HepG2 (cell line): Measurements from ENCODE around the gene ZNF653. TPM values are rescaled to one million over a fixed set of nuclear protein-coding genes. Genes with fewer than 3 reads are reported as not detected.
A peak's percentile ranks its signal among the peaks of the same experiment; 100 is the strongest.

Experiments
- E2F5 ChIP-seq: sonication (generic); formaldehyde crosslinking; conservative IDR thresholded peaks from 2 replicates; pipeline ENCODE4 v1.4.0; 2020; ENCODE audit warnings: missing genetic modification reagents
- FOXM1 ChIP-seq: sonication (generic); formaldehyde crosslinking; IDR thresholded peaks from 2 replicates; pipeline ENCODE4 v1.5.0; 2020; ENCODE audit warnings: missing genetic modification reagents
- FOXO4 ChIP-seq: sonication (generic); formaldehyde crosslinking; conservative IDR thresholded peaks from 2 replicates; pipeline ENCODE4 v1.8.1; 2023; ENCODE audit warnings: missing genetic modification reagents
- GATA4 ChIP-seq: sonication (generic); IDR thresholded peaks from 2 replicates; pipeline ENCODE4 v1.6.1; 2016; ENCODE audit warnings: antibody characterized with exemption, low read depth, borderline replicate concordance
- HOXD1 ChIP-seq: sonication (generic); formaldehyde crosslinking; IDR thresholded peaks from 2 replicates; pipeline ENCODE4 v1.5.0; 2020; ENCODE audit warnings: missing genetic modification reagents
- IKZF4 ChIP-seq: sonication (generic); formaldehyde crosslinking; IDR thresholded peaks from 2 replicates; pipeline ENCODE4 v1.5.1; 2020; ENCODE audit warnings: borderline replicate concordance, mild to moderate bottlenecking, low read depth, missing genetic modification reagents; ENCODE audit errors: not compliant biosample characterization
- LCORL ChIP-seq, 2 experiments: fragments of 450-650 bp in 1 of 2; sonication (generic) in 1 of 2; formaldehyde crosslinking in 1 of 2; IDR thresholded peaks; 2 replicates each; pipeline versions ENCODE4 v1.5.0 to v1.6.1; 2017 to 2020; ENCODE audit warnings: antibody characterized with exemption in 1 of 2, missing genetic modification reagents in 1 of 2
- NR0B2 ChIP-seq: sonication (generic); formaldehyde crosslinking; IDR thresholded peaks from 2 replicates; pipeline ENCODE4 v1.4.0; 2020; ENCODE audit warnings: mild to moderate bottlenecking, missing genetic modification reagents
- POLR2A ChIP-seq, 2 experiments: IDR thresholded peaks; 2 replicates each; pipeline ENCODE4 v1.6.1; 2011; ENCODE audit warnings: low read depth in 2 of 2, low read length in 2 of 2, mild to moderate bottlenecking in 1 of 2, moderate library complexity in 1 of 2; ENCODE audit not compliant: insufficient read depth in 1 of 2
- RFXANK ChIP-seq: IDR thresholded peaks from 2 replicates; pipeline ENCODE4 v1.6.1; 2016
- RXRA ChIP-seq: sonication (generic); formaldehyde crosslinking; IDR thresholded peaks from 2 replicates; pipeline ENCODE4 v1.5.1; 2020; ENCODE audit warnings: missing genetic modification reagents
- SOX13 ChIP-seq, 3 experiments: fragments of 450-650 bp in 1 of 3; sonication (generic) in 1 of 3; formaldehyde crosslinking in 1 of 3; IDR thresholded peaks in 2 of 3; conservative IDR thresholded peaks in 1 of 3; 2 replicates each; pipeline versions ENCODE4 v1.5.0 to v1.6.1; 2016 to 2020; ENCODE audit warnings: antibody characterized with exemption in 1 of 3, mild to moderate bottlenecking in 1 of 3, missing compliant biosample characterization in 1 of 3, missing genetic modification reagents in 1 of 3, moderate library complexity in 1 of 3
- THYN1 ChIP-seq: sonication (generic); formaldehyde crosslinking; IDR thresholded peaks from 2 replicates; pipeline ENCODE4 v1.8.1; 2023; ENCODE audit warnings: low read depth, mild to moderate bottlenecking, moderate library complexity, missing genetic modification reagents, borderline replicate concordance
- U2AF1 ChIP-seq: fragments of 200-400 bp; formaldehyde crosslinking; optimal IDR thresholded peaks from 2 replicates; pipeline ENCODE3; 2017; ENCODE audit warnings: mild to moderate bottlenecking, low read depth, low read length
- ZFP62 ChIP-seq: sonication (generic); formaldehyde crosslinking; IDR thresholded peaks from 2 replicates; pipeline ENCODE4 v1.4.0; 2020; ENCODE audit warnings: missing genetic modification reagents
- ZNF280B ChIP-seq: sonication (generic); formaldehyde crosslinking; IDR thresholded peaks from 2 replicates; pipeline ENCODE4 v1.5.0; 2020; ENCODE audit warnings: missing genetic modification reagents, mild to moderate bottlenecking, borderline replicate concordance
- ZNF30 ChIP-seq: sonication (generic); formaldehyde crosslinking; IDR thresholded peaks from 2 replicates; pipeline ENCODE4 v1.5.0; 2020; ENCODE audit warnings: mild to moderate bottlenecking, missing genetic modification reagents
- ZNF562 ChIP-seq: sonication (generic); formaldehyde crosslinking; IDR thresholded peaks from 2 replicates; pipeline ENCODE4 v1.8.0; 2022; ENCODE audit warnings: missing genetic modification reagents, borderline replicate concordance
- ZNF580 ChIP-seq: IDR thresholded peaks from 2 replicates; pipeline ENCODE4 v1.6.1; 2016; ENCODE audit warnings: low read depth, borderline replicate concordance
- ZNF800 ChIP-seq: sonication (generic); formaldehyde crosslinking; IDR thresholded peaks from 2 replicates; pipeline ENCODE4 v1.4.0; 2020; ENCODE audit warnings: missing genetic modification reagents
- ZNF879 ChIP-seq: sonication (generic); formaldehyde crosslinking; IDR thresholded peaks from 2 replicates; pipeline ENCODE4 v1.8.1; 2023; ENCODE audit warnings: missing genetic modification reagents
- polyA plus RNA-seq, 8 experiments: library from polyadenylated mRNA; depleted of rRNA in 3 of 8; stranded (reverse) in 7 of 8; unstranded in 1 of 8; fragments of >200 nt; fragmentation: Illumina TruSeq in 4 of 8; extraction: Trizol in 4 of 8; gene quantifications; 2 replicates each; pipeline versions ENCODE4 v1.2.1 to v1.2.3, GENCODE V29; 2011 to 2016; ENCODE audit warnings: low read depth in 4 of 8, missing spikeins in 1 of 8, mixed read lengths in 1 of 8; ENCODE audit not compliant: insufficient read depth in 1 of 8
- total RNA-seq, 5 experiments: library from RNA; depleted of rRNA; stranded (reverse); fragments of >200 nt; fragmentation: Illumina TruSeq; extraction: Trizol; gene quantifications; 2 replicates each; pipeline ENCODE4 v1.2.3, GENCODE V29; 2016; ENCODE audit warnings: low read depth in 1 of 5

Gene ZNF653
- total and polyA plus RNA-seq, 2 of the 13 experiments (the other 11 are each of a cell fraction or from before 2014, with no cell fraction given): 4.7 to 7.1 TPM

- no peak for TF ChIP-seq ZNF800 (CRISPR knock-in tag)
- TF ChIP-seq NR0B2 (CRISPR knock-in tag): no peak
- no peak for TF ChIP-seq ZNF280B (CRISPR knock-in tag)
- TF ChIP-seq POLR2A (IDR thresholded peaks at IDR 0.05; ENCODE audit: insufficient read depth in 1 of 2, low read depth in 2 of 2, low read length in 2 of 2): peak; percentile 9 to 55; a peak in 2 of 4 replicates
- no peak for TF ChIP-seq RXRA
- TF ChIP-seq U2AF1: no peak
- TF ChIP-seq FOXM1: no peak
- TF ChIP-seq HOXD1: 0 out of 2 replicates have a peak, but pooled peaks have one; percentile 7
- no peak for TF ChIP-seq LCORL (IDR thresholded peaks at IDR 0.05)
- no peak; the same call in 1 of the 2 replicates for TF ChIP-seq LCORL (CRISPR knock-in tag; IDR thresholded peaks at IDR 0.05)
- no peak for TF ChIP-seq ZNF879 (CRISPR knock-in tag)
- TF ChIP-seq ZFP62: no peak
- no peak for TF ChIP-seq FOXO4
- peak; percentile 16; the same call in 1 of the 2 replicates for TF ChIP-seq GATA4
- no peak for TF ChIP-seq SOX13 (IDR thresholded peaks at IDR 0.05)
- no peak for TF ChIP-seq SOX13 (CRISPR knock-in tag; conservative IDR thresholded peaks at IDR 0.05 in 1 of 2, IDR thresholded peaks at IDR 0.05 in 1 of 2)
- no peak for TF ChIP-seq RFXANK
- TF ChIP-seq THYN1 (CRISPR knock-in tag): no peak
- TF ChIP-seq E2F5 (CRISPR knock-in tag): no peak
- no peak for TF ChIP-seq ZNF580 (CRISPR knock-in tag)
- no peak for TF ChIP-seq ZNF30 (CRISPR knock-in tag)
- TF ChIP-seq IKZF4 (CRISPR knock-in tag): no peak
- TF ChIP-seq ZNF562: no peak
These were observed at the start of gene ZNF653 (continued) for GRCh38 chr19:11505504-11506100.
